Fibroblast of peridontal ligament (primary cell): Measurements from ENCODE around the gene SALL2.
A peak's percentile ranks its signal among the peaks of the same experiment; 100 is the strongest.

Experiments
- DNase-seq: peaks from one replicate; pipeline ENCODE4 v3.0.0-alpha.2; 2010; ENCODE audit errors: extremely low read depth

The SALL2 gene

DNA sequence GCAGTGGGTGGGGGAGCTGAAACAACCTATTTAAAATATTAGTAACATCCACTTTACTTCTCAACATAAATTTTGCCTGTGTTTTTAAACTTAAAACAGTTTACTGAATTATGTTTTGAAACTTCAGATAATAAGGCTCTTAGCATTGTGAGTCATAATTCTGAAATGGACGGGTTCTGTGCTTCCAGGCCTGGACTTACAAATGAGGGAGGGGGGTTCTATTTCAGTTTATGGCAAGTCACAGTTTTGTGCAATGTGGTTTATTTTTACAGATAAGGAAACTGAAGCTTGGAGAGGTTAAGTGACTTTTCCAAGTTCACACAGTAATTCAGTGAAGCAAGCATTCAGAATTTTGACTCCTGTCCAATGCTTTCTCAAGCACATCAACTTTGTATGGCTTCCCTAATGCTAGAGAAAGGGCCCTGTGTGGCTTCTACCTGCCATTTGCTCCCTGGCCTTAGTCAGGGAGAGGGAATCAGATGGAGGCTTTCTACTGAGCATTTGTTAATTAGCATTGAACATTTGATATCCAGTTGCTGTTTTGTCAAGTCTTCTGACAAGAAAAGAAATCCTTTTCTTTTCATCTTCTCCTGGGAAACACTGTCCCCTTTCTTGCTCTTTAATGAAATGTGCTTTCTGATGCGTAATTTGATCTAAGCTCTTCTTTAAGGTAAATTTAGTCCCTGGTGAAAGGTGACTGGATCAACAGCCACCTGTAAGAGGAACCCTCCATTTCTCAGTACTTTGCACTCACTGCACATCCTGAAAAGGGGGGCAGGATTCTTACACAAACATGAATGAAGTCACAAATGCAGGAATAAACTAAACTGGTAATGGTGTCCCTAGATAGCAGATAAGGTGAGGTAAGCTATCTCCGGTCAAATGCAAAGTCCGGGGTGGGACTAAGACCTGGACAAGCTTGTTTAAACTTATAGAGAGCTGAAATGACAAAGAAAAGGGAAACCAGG, 2.5 kb upstream of the SALL2 start:
- DNase-seq = no peak

DNA sequence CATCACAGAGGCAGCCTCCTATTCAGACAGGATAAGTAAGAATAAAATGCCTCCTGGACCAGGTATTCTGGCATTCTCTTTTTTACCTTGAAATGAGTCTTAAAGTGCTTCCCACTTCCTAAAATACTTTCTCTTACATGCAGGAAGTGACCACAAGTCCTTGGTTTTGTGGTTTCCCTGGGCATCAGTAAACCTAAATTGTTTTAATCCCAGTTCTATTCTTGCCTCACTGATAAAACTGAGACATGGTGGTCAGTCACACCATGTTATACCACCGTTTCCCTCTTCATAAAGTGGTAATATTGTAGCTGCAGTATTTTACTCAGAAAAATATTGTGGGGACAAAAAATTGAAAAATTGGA, 1.2 kb upstream of the SALL2 start:
- no peak for DNase-seq

GRCh38 chr14:21526672-21527317, 649 bp upstream of the SALL2 start:
- DNase-seq = no peak

- no peak for DNase-seq
These were observed 580 bp downstream of the SALL2 start for GRCh38 chr14:21525571-21525961.

DNA sequence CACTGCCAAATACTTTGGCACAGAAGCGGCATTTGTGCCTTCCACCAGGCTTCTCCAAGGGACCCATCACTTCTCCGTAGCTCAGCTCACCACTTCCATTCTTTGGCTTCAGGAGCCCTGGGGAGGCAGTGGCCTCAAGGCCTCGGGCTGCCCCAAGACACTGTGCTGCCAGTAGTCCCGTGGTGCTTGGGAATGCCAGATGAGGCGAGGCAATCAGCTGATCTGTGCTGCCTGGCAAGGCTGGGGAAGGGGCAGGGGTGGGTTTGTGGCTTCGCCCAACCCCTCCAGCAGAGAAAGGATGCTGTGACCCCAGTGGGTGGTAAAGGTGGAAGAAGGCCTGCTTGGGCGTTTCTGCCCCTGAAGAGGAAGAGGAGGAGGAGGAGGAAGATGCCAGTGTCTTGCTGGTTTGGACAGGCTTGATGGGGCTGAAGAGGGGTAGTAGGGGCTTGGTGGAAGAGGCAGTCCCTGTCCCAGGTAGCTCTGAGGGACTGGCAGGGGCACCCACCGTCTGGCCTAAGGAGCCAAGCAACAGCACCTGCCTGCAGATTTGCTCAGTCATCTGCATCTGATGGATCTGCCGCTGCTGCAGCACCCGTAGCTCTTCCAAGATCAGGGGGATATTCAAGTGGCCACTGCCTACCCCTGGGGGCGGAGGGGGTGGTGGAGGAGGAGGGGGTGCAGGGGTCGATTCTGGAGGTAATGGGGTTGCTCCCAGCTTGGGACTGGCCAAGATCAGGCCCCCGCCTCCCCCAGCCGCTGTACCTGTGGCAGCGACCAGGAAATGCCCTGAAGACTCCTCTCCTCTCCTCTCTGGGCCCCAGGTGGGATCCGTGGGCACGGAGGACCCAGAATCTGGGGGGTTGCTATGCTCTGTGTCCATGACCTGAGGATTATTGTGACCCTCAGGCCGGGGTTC, 1.3 kb downstream of the SALL2 start:
- DNase-seq = no peak

GRCh38 chr14:21523203-21523602, 2.9 kb downstream of the SALL2 start:
- DNase-seq = no peak

GRCh38 chr14:21521501-21521900, 4.6 kb downstream of the SALL2 start:
- peak; percentile 65 for DNase-seq

- DNase-seq = no peak
These were observed 5.4 kb downstream of the SALL2 start for GRCh38 chr14:21520767-21521166.

DNA sequence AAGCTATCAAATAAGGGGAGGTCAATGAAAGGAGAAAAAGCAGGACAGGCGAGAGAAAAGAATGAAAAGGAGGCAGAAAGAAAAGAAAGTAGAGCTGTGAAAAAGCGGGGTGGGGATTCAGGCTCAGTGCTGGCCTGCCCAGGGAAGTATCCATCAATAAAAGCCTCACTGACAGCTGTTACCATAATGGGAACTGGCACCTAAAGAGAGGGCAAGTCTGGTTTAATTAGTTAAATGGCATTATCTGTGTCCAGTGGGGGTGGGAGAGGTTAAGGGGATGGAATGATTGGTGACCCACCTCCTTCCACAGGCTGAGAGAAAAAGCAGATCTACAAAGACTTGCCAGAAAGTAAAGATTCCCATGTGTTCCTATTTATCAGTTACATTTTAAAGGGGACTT, 7.4 kb downstream of the SALL2 start:
- DNase-seq = no peak

- DNase-seq = no peak
These were observed 11.8 kb downstream of the SALL2 start for GRCh38 chr14:21514341-21514740.

GRCh38 chr14:21510735-21511657, 15.2 kb downstream of the SALL2 start, which contains the start of gene METTL3:
METTL3 (minus strand) TSS chr14:21511340; CDS start chr14:21511223, 117 bp downstream.
- DNase-seq = peak; percentile 99

- no peak for DNase-seq
These were observed 16.6 kb downstream of the SALL2 start for GRCh38 chr14:21509432-21510143.

- no peak for DNase-seq
These were observed 19.6 kb downstream of the SALL2 start for GRCh38 chr14:21506557-21506956.

DNA sequence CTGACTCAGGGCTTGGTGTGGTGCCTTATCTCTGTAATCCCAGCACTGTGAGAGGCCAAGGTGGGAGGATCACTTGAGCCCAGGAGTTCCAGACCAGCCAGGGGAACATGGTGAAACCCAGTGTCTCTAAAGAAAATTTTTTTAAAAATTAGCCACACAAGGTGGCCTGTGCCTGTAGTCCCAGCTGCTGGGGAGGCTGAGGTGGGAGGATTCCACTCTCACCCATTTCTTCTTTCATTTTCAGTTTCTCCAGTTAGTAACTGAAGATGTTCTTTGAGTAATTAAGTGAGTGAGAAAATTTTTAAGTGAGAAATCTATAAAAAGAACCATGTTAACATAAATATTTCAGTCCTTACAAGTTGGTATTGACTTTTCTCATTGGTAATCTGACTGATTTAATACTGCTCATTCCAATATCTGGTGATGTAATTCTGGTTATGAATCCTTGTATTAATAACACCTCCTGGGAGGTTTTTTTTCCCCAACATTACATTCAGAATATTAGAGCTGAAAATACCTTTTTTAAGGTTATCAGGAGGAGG, 21.1 kb downstream of the SALL2 start:
- no peak for DNase-seq

DNA sequence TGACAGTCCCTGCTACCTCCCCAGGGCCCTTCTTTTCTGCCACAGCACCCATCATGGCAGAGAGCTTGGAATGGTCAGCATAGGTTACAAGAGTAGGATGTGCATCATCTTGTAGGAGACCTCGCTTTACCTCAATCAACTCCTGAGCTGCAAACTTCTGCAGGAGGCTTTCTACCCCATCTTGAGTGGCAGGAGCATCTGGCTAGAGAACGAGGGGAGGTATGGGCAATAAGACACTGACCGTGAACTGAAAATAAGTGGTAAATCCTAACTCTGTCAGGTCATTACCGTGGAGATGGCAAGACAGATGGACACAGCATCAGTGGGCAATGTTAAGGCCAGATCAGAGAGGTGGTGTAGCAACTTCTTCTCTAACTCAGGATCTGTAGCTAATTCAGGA, 22.8 kb downstream of the SALL2 start:
- DNase-seq = no peak

DNA sequence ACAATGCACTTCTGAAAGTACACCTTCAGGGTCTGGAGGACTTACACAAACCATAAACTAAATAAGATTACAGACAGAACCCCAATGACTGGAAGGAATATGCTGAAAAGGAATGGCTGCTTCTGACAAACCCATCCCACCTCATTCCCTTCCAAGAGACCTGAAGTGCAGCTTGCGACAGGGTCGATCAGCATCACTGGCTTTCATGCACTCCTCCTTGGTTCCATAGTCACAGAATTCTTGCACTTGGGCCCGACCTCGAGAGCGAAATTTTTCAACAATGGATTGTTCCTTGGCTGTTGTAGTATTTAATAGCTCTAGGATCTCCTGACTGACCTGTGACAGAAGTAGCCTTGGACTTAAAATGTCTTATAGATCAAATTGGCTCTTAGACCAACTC, 24.6 kb downstream of the SALL2 start:
- no peak for DNase-seq

- peak; percentile 65 for DNase-seq
These were observed 27.3 kb downstream of the SALL2 start for GRCh38 chr14:21498540-21499526.

GRCh38 chr14:21496453-21496852, 29.7 kb downstream of the SALL2 start:
- DNase-seq = peak; percentile 62
